Common myeloid progenitor, CD34-positive (primary cell): ENCODE data around the gene SLC22A1.

Experiments used
- CTCF ChIA-PET: fragments of 350-600 bp; sonication (Branson Sonifier 250); formaldehyde crosslinking; loops from one replicate; lab custom pipeline; 2021; ENCODE audit warnings: antibody characterized with exemption; lab: Charles Lee
- POLR2A ChIA-PET: fragments of 350-600 bp; sonication (Branson Sonifier 250); formaldehyde crosslinking; loops from one replicate; lab custom pipeline; 2021; ENCODE audit warnings: antibody characterized with exemption; lab: Charles Lee
- DNase-seq, 3 donors: peaks; one replicate each; pipeline versions ENCODE4 v3.0.0 to v3.0.0-alpha.2; 2013
- H3K27ac ChIP-seq, 2 experiments: 1 replicate in 1 of 2; 2 replicates in 1 of 2; pipeline ENCODE4 v1.7.0; 2013; ENCODE audit warnings: inconsistent platforms in 2 of 2, low read length in 2 of 2, mild to moderate bottlenecking in 2 of 2, low read depth in 1 of 2, moderate library complexity in 1 of 2; ENCODE audit not compliant: severe bottlenecking in 2 of 2, insufficient read depth in 1 of 2, poor library complexity in 1 of 2
- H3K27me3 ChIP-seq, 5 experiments: replicated peaks in 2 of 5; 1 replicate in 3 of 5; 2 replicates in 2 of 5; pipeline versions ENCODE4 v1.6.1 to v1.7.0; 2013; ENCODE audit warnings: low read length in 4 of 5, mild to moderate bottlenecking in 2 of 5, moderate library complexity in 2 of 5, inconsistent platforms in 1 of 5; ENCODE audit not compliant: insufficient read depth in 5 of 5, control insufficient read depth in 4 of 5
- H3K36me3 ChIP-seq, 4 experiments: 1 replicate in 2 of 4; 2 replicates in 2 of 4; pipeline versions ENCODE4 v1.6.1 to v1.7.0; 2013; ENCODE audit warnings: low read length in 3 of 4, control low read depth in 1 of 4, mild to moderate bottlenecking in 1 of 4; ENCODE audit not compliant: control insufficient read depth in 4 of 4, insufficient read depth in 4 of 4
- H3K4me1 ChIP-seq, 4 experiments: 1 replicate in 3 of 4; 2 replicates in 1 of 4; pipeline versions ENCODE4 v1.6.1 to v1.7.1; 2013; ENCODE audit warnings: low read length in 3 of 4, mild to moderate bottlenecking in 3 of 4, control low read depth in 1 of 4, inconsistent platforms in 1 of 4, moderate library complexity in 1 of 4; ENCODE audit not compliant: control insufficient read depth in 4 of 4, insufficient read depth in 4 of 4; ENCODE audit errors: control extremely low read depth in 1 of 4
- H3K4me3 ChIP-seq, 7 experiments: 1 replicate in 4 of 7; 2 replicates in 3 of 7; pipeline versions ENCODE4 v1.5.1 to v1.7.0; 2013; ENCODE audit warnings: mild to moderate bottlenecking in 7 of 7, low read length in 6 of 7, moderate library complexity in 6 of 7, inconsistent platforms in 2 of 7, low read depth in 2 of 7, control low read depth in 1 of 7; ENCODE audit not compliant: insufficient read depth in 4 of 7, control insufficient read depth in 1 of 7; ENCODE audit errors: extremely low read depth in 1 of 7
- H3K9me3 ChIP-seq, 5 experiments: 1 replicate in 4 of 5; 2 replicates in 1 of 5; pipeline versions ENCODE4 v1.6.1 to v1.7.1; 2013; ENCODE audit warnings: low read length in 4 of 5, mild to moderate bottlenecking in 2 of 5, inconsistent platforms in 1 of 5, low read depth in 1 of 5, moderate library complexity in 1 of 5; ENCODE audit not compliant: control insufficient read depth in 4 of 5, insufficient read depth in 2 of 5; ENCODE audit errors: control extremely low read depth in 1 of 5
- WGBS: methylation state at CpG from one replicate; pipeline ENCODE4 v1.1.5; 2013; ENCODE audit not compliant: insufficient coverage; 5-methylcytosine and 5-hydroxymethylcytosine counted together

The SLC22A1 gene

GRCh38 chr6:160141001-160141726 lies 19.5 kb downstream of the SLC22A1 start:
- no peak overlapping the region for H3K4me3 ChIP-seq
- 100% methylated on average over 1 of the region's 5 CpGs for WGBS
- H3K4me1 ChIP-seq, result no peaks in the 10 kb centered on the region
- H3K9me3 ChIP-seq, result no peaks in the 10 kb centered on the region
- DNase-seq, result no peak
- ChIA-PET POLR2A (no interaction called here), CTCF (interaction anchor here (1.2 to 1.5 kb wide), 2 partner anchors 16 to 315 kb away, joined by 3 read pairs; no protein-coding TSS in a partner anchor)
- H3K27me3 ChIP-seq, result peaks cover 0 to 32% (median 14%) of the 10 kb centered on the region in 5 experiments
- no peaks in the 10 kb centered on the region for H3K36me3 ChIP-seq
- no peak overlapping the region for H3K27ac ChIP-seq

GRCh38 chr6:160142115-160142715 lies 20.6 kb downstream of the SLC22A1 start:
- DNase-seq, result no peak
- H3K4me1 ChIP-seq, result no peaks in the 10 kb centered on the region
- no peaks in the 10 kb centered on the region for H3K36me3 ChIP-seq
- ChIA-PET CTCF (no interaction called here), POLR2A (no interaction called here)
- no peak overlapping the region for H3K27ac ChIP-seq
- peaks cover 2 to 21% (median 10%) of the 10 kb centered on the region in 5 experiments for H3K27me3 ChIP-seq
- no peak overlapping the region for H3K4me3 ChIP-seq
- H3K9me3 ChIP-seq, result no peaks in the 10 kb centered on the region
- WGBS, result 96% methylated on average over 7 of the region's 8 CpGs

GRCh38 chr6:160146454-160147145 lies 25.0 kb downstream of the SLC22A1 start:
- Histone ChIP-seq H3K9me3 (no peaks in the 10 kb centered on the region), H3K4me1 (no peaks in the 10 kb centered on the region), H3K36me3 (no peaks in the 10 kb centered on the region), H3K27me3 (peaks cover 2 to 17% (median 6%) of the 10 kb centered on the region in 5 experiments), H3K4me3 (no peak overlapping the region), H3K27ac (no peak overlapping the region)
- WGBS, result 80% methylated on average over 1 of the region's 6 CpGs
- CTCF ChIA-PET, result interaction anchor here (1.3 kb wide), 1 partner anchor 309 kb away, joined by 4 read pairs; no protein-coding TSS in a partner anchor
- POLR2A ChIA-PET, result no interaction called here
- no peak for DNase-seq

- H3K9me3 ChIP-seq, result no peaks in the 10 kb centered on the region
- POLR2A ChIA-PET, result no interaction called here
- no peak for DNase-seq
- no peak overlapping the region for H3K4me3 ChIP-seq
- WGBS, result 100% methylated on average over 2 of the region's 3 CpGs
- H3K27me3 ChIP-seq, result peaks cover 2 to 15% (median 6%) of the 10 kb centered on the region in 5 experiments
- H3K36me3 ChIP-seq, result no peaks in the 10 kb centered on the region
- H3K4me1 ChIP-seq, result no peaks in the 10 kb centered on the region
- no peak overlapping the region for H3K27ac ChIP-seq
- CTCF ChIA-PET, result interaction anchor here (1.3 kb wide), 1 partner anchor 308 kb away, joined by 4 read pairs; no protein-coding TSS in a partner anchor
Measured at GRCh38 chr6:160147146-160147536, 25.5 kb downstream of the SLC22A1 start.

GRCh38 chr6:160154471-160154870 lies 32.9 kb downstream of the SLC22A1 start:
- ChIA-PET POLR2A (no interaction called here), CTCF (no interaction called here)
- Histone ChIP-seq H3K4me3 (no peak overlapping the region), H3K27me3 (peaks cover 0 to 4% (median under 1%) of the 10 kb centered on the region in 5 experiments), H3K36me3 (no peaks in the 10 kb centered on the region), H3K27ac (no peak overlapping the region), H3K4me1 (no peaks in the 10 kb centered on the region), H3K9me3 (peaks cover 0 to 9% (median 0%) of the 10 kb centered on the region in 5 experiments)
- WGBS, result 100% methylated on average over 1 of the region's 3 CpGs
- DNase-seq, result no peak

- Histone ChIP-seq H3K27me3 (peaks cover 0 to 13% (median 4%) of the 10 kb centered on the region in 5 experiments), H3K4me1 (no peaks in the 10 kb centered on the region), H3K4me3 (no peak overlapping the region), H3K9me3 (peaks cover 0 to 9% (median 0%) of the 10 kb centered on the region in 5 experiments), H3K36me3 (no peaks in the 10 kb centered on the region), H3K27ac (no peak overlapping the region)
- ChIA-PET POLR2A (no interaction called here), CTCF (no interaction called here)
- DNase-seq, result no peak
- 100% methylated on average over 1 of the region's 1 CpG for WGBS
Measured at GRCh38 chr6:160156842-160157241, 35.2 kb downstream of the SLC22A1 start.
